ENCODE data around the gene EDARADD.

GRCh38 chr1:236350308-236350707 lies 43.8 kb upstream of the EDARADD start:
- TF ChIP-seq CTCF (IDR thresholded peaks at IDR 0.05; ENCODE audit: low read depth, low read length, missing input control): no peak
- TF ChIP-seq RAD21 (IDR thresholded peaks at IDR 0.05): no peak
- TF ChIP-seq RXRA (IDR thresholded peaks at IDR 0.05): no peak
- TF ChIP-seq TAF1 (conservative IDR thresholded peaks at IDR 0.05): no peak
- TF ChIP-seq GABPA (IDR thresholded peaks at IDR 0.05 in 1 of 2, conservative IDR thresholded peaks at IDR 0.05 in 1 of 2): no peak

Data from liver (tissue), 3 donors.